Lower lobe of right lung (tissue), 2 donors: ENCODE data around the gene LGALS9. TPM values are rescaled to one million over a fixed set of nuclear protein-coding genes. Genes with fewer than 3 reads are reported as not detected.
"Not testable (repeated sequence)": the region's sequence is repeated elsewhere in the genome, so short reads cannot be mapped to it uniquely, and the experiment has no call there.

Experiments
- ATAC-seq, 2 donors: fragments of 200-7000 bp; cut with Tn5 transposase; one replicate each; pipeline ENCODE4 v1.9.1; 2020 to 2022; ENCODE audit warnings: mild to moderate bottlenecking in 2 of 2, moderate library complexity in 2 of 2
- DNase-seq: peaks from one replicate; pipeline ENCODE4 v3.0.0-alpha.2; 2020
- H3K27ac ChIP-seq: fragments of 200-600 bp; one replicate; pipeline ENCODE4 v1.8.0; 2022
- H3K27me3 ChIP-seq: fragments of 200-600 bp; one replicate; pipeline ENCODE4 v1.8.0; 2022; ENCODE audit warnings: low read depth
- H3K36me3 ChIP-seq: fragments of 200-600 bp; one replicate; pipeline ENCODE4 v1.8.0; 2022; ENCODE audit warnings: mild to moderate bottlenecking
- H3K4me1 ChIP-seq: fragments of 200-600 bp; one replicate; pipeline ENCODE4 v1.8.0; 2022
- H3K4me3 ChIP-seq: fragments of 200-600 bp; one replicate; pipeline ENCODE4 v1.8.0; 2022; ENCODE audit warnings: mild to moderate bottlenecking
- H3K9me3 ChIP-seq: fragments of 200-600 bp; one replicate; pipeline ENCODE4 v1.8.0; 2022
- CTCF ChIP-seq: fragments of 200-600 bp; IDR thresholded peaks from one replicate; pipeline ENCODE4 v1.8.0; 2022; ENCODE audit warnings: antibody characterized with exemption, mild to moderate bottlenecking
- intact Hi-C: fragments of 100-400 bp; cut with DNase I; formaldehyde crosslinking; loops from one replicate; pipeline ENCODE4 v1.11.0; 2022
- total RNA-seq: library from RNA; stranded (reverse); fragmentation: NEBNext Ultra II Directional; extraction: Animal tissue kit (Norgen Biotek cat#: 25700); gene quantifications from one replicate; pipeline ENCODE4 v1.2.1, GENCODE V29; 2021
- donor health status: DM: no; HTN: yes; CAD: no; lungs with severe emphysema.

LGALS9 gene
- total RNA-seq, 1 donor from 2014 or later, result 349 TPM

- DNase-seq (no peak), ATAC-seq (no peak)
- Histone ChIP-seq H3K4me1 (peaks cover 12% of the 10 kb centered on the region), H3K27ac (no peak overlapping the region), H3K36me3 (peaks cover 34% of the 10 kb centered on the region), H3K4me3 (no peak overlapping the region), H3K9me3 (no peaks in the 10 kb centered on the region), H3K27me3 (no peaks in the 10 kb centered on the region)
- intact Hi-C loops, result no loop called here
- no peak for TF ChIP-seq CTCF
These were observed 15.2 kb downstream of the LGALS9 start for GRCh38 chr17:27646232-27646631.

GRCh38 chr17:27647765-27648164, 16.8 kb downstream of the LGALS9 start:
- peaks cover 12% of the 10 kb centered on the region for H3K4me1 ChIP-seq
- no peak overlapping the region for H3K4me3 ChIP-seq
- TF ChIP-seq CTCF, result no peak
- no peaks in the 10 kb centered on the region for H3K27me3 ChIP-seq
- no peak overlapping the region for H3K27ac ChIP-seq
- intact Hi-C loops, result no loop called here
- H3K36me3 ChIP-seq, result peaks cover 26% of the 10 kb centered on the region
- H3K9me3 ChIP-seq, result no peaks in the 10 kb centered on the region
- no peak for DNase-seq
- no peak for ATAC-seq

- intact Hi-C loops, H3K4me3 ChIP-seq, H3K9me3 ChIP-seq, H3K27ac ChIP-seq, H3K27me3 ChIP-seq, DNase-seq, ATAC-seq: not testable (repeated sequence)
- H3K36me3 ChIP-seq, result peaks cover 21% of the 10 kb centered on the region
- peaks cover 11% of the 10 kb centered on the region for H3K4me1 ChIP-seq
These were observed 18.2 kb downstream of the LGALS9 start for GRCh38 chr17:27649111-27649571.

- intact Hi-C loops, result loop anchor here (10.0 kb wide), 1 partner anchor 105 kb away; no protein-coding TSS in a partner anchor
- ATAC-seq (peak in 1 of 2 donors; percentile 31), DNase-seq (no peak)
- Histone ChIP-seq H3K4me1 (peaks cover 6% of the 10 kb centered on the region), H3K36me3 (peaks cover 21% of the 10 kb centered on the region), H3K27me3 (no peaks in the 10 kb centered on the region), H3K4me3 (no peak overlapping the region), H3K27ac (no peak overlapping the region), H3K9me3 (no peaks in the 10 kb centered on the region)
- no peak for TF ChIP-seq CTCF
These were observed 18.9 kb downstream of the LGALS9 start for GRCh38 chr17:27649929-27650328.

- DNase-seq (no peak), ATAC-seq (no peak)
- Histone ChIP-seq H3K9me3 (no peaks in the 10 kb centered on the region), H3K4me3 (no peak overlapping the region), H3K27me3 (no peaks in the 10 kb centered on the region), H3K4me1 (peaks cover 6% of the 10 kb centered on the region), H3K27ac (no peak overlapping the region), H3K36me3 (peaks cover 21% of the 10 kb centered on the region)
- intact Hi-C loops, result loop anchor here (10.0 kb wide), 1 partner anchor 104 kb away; no protein-coding TSS in a partner anchor
- TF ChIP-seq CTCF, result no peak
These were observed 19.8 kb downstream of the LGALS9 start for GRCh38 chr17:27650836-27651235.

GRCh38 chr17:27651411-27652345, 20.7 kb downstream of the LGALS9 start:
- intact Hi-C loops, result loop anchor here (10.0 kb wide), 1 partner anchor 103 kb away; no protein-coding TSS in a partner anchor
- Histone ChIP-seq H3K4me1 (peaks cover 6% of the 10 kb centered on the region), H3K4me3 (no peak overlapping the region), H3K27ac (no peak overlapping the region), H3K27me3 (no peaks in the 10 kb centered on the region), H3K9me3 (no peaks in the 10 kb centered on the region), H3K36me3 (peaks cover 16% of the 10 kb centered on the region)
- ATAC-seq, result peak; percentile 70 to 72
- TF ChIP-seq CTCF, result peak; percentile 89
- peak; percentile 71 for DNase-seq

- intact Hi-C loops, result loop anchor here (10.0 kb wide), 1 partner anchor 101 kb away; no protein-coding TSS in a partner anchor
- not testable (repeated sequence) for ATAC-seq, H3K27ac ChIP-seq, H3K27me3 ChIP-seq, H3K36me3 ChIP-seq, H3K4me3 ChIP-seq, DNase-seq, H3K4me1 ChIP-seq, H3K9me3 ChIP-seq
These were observed 22.5 kb downstream of the LGALS9 start for GRCh38 chr17:27653449-27653971.
